Activated T-cell treated with anti-CD3 and anti-CD28 coated beads, Interleukin-2, amount 50 U/mL, for 4 hours (primary cell): ENCODE data around the gene ENDOD1. TPM values are rescaled to one million over a fixed set of nuclear protein-coding genes. Genes with fewer than 3 reads are reported as not detected.
"Not testable (repeated sequence)": the region's sequence is repeated elsewhere in the genome, so short reads cannot be mapped to it uniquely, and the experiment has no call there.

Experiments
- ATAC-seq, 2 donors: fragments of 200-7000 bp; cut with Tn5 transposase; one replicate each; pipeline ENCODE4 v1.10.0; 2021
- DNase-seq: peaks from one replicate; pipeline ENCODE4 v3.0.0-alpha.2; 2020
- H3K27me3 Mint-ChIP-seq: one replicate; pipeline ENCODE4 v1.8.0; 2021; ENCODE audit warnings: low read depth, mixed read lengths
- H3K36me3 Mint-ChIP-seq: one replicate; pipeline ENCODE4 v1.8.0; 2022; ENCODE audit warnings: mixed read lengths; ENCODE audit not compliant: insufficient read depth
- H3K4me1 Mint-ChIP-seq: one replicate; pipeline ENCODE4 v1.8.0; 2021; ENCODE audit warnings: low read depth, mixed read lengths
- H3K4me3 Mint-ChIP-seq: one replicate; pipeline ENCODE4 v1.8.0; 2021; ENCODE audit warnings: mild to moderate bottlenecking, moderate library complexity, mixed read lengths
- H3K9me3 Mint-ChIP-seq: one replicate; pipeline ENCODE4 v1.8.0; 2021; ENCODE audit warnings: mixed read lengths
- total RNA-seq, 3 donors: library from RNA; stranded (reverse); gene quantifications; one replicate each; pipeline ENCODE4 v1.2.1, GENCODE V29; 2021

The ENDOD1 gene
- total RNA-seq: 10 to 100 TPM; 15.1 to 30.4 (median 21.0) TPM

- Mint-ChIP-seq H3K27me3 (no peaks in the 10 kb centered on the region), H3K4me1 (peaks cover 69% of the 10 kb centered on the region), H3K36me3 (peaks cover 10% of the 10 kb centered on the region), H3K9me3 (no peaks in the 10 kb centered on the region), H3K4me3 (peak within 1 kb of the TSS; percentile 90)
- DNase-seq (peak; percentile 77), ATAC-seq (peak; percentile 95 to 96)
Observed at GRCh38 chr11:95089620-95090542, at the start of gene ENDOD1. Gene ENDOD1 (plus strand): TSS chr11:95089846. CDS start chr11:95089928, 82 bp downstream.

GRCh38 chr11:95042239-95042638 is 47.4 kb upstream of the ENDOD1 start:
- H3K9me3 Mint-ChIP-seq: peaks cover 3% of the 10 kb centered on the region

GRCh38 chr11:95042906-95043305 is 46.7 kb upstream of the ENDOD1 start:
- Mint-ChIP-seq H3K4me1 (no peaks in the 10 kb centered on the region), H3K9me3 (peaks cover 3% of the 10 kb centered on the region), H3K27me3 (peaks cover 33% of the 10 kb centered on the region), H3K4me3 (no peak overlapping the region), H3K36me3 (no peaks in the 10 kb centered on the region)
- DNase-seq (no peak), ATAC-seq (no peak)

More at GRCh38 chr11:95042239-95042638, 47.4 kb upstream of the ENDOD1 start:
- Mint-ChIP-seq H3K4me1 (no peaks in the 10 kb centered on the region), H3K36me3 (no peaks in the 10 kb centered on the region), H3K27me3 (peaks cover 34% of the 10 kb centered on the region), H3K4me3 (no peak overlapping the region)
- DNase-seq: no peak
- no peak for ATAC-seq

- ATAC-seq: no peak
- H3K4me3 Mint-ChIP-seq: no peak overlapping the region
Observed at GRCh38 chr11:95044010-95044409, 45.6 kb upstream of the ENDOD1 start.

GRCh38 chr11:95045812-95046211 is 43.8 kb upstream of the ENDOD1 start:
- Mint-ChIP-seq H3K4me1 (no peaks in the 10 kb centered on the region), H3K9me3 (no peaks in the 10 kb centered on the region), H3K36me3 (no peaks in the 10 kb centered on the region), H3K27me3 (peaks cover 34% of the 10 kb centered on the region), H3K4me3 (no peak overlapping the region)
- DNase-seq (no peak), ATAC-seq (no peak)

More at GRCh38 chr11:95044010-95044409, 45.6 kb upstream of the ENDOD1 start:
- no peak for DNase-seq
- Mint-ChIP-seq H3K36me3 (no peaks in the 10 kb centered on the region), H3K4me1 (no peaks in the 10 kb centered on the region), H3K27me3 (peaks cover 28% of the 10 kb centered on the region), H3K9me3 (no peaks in the 10 kb centered on the region)

- not testable (repeated sequence) for DNase-seq, H3K4me3 Mint-ChIP-seq, H3K4me1 Mint-ChIP-seq, ATAC-seq, H3K36me3 Mint-ChIP-seq, H3K9me3 Mint-ChIP-seq
- H3K27me3 Mint-ChIP-seq: peaks cover 46% of the 10 kb centered on the region
Observed at GRCh38 chr11:95049122-95049521, 40.5 kb upstream of the ENDOD1 start, which contains the start of gene KDM4F. Gene KDM4F (plus strand): TSS chr11:95049422.

GRCh38 chr11:95050595-95051202 is 38.9 kb upstream of the ENDOD1 start:
- ATAC-seq (no peak), DNase-seq (no peak)
- H3K4me1 Mint-ChIP-seq: no peaks in the 10 kb centered on the region
- no peaks in the 10 kb centered on the region for H3K36me3 Mint-ChIP-seq
- peaks cover 50% of the 10 kb centered on the region for H3K27me3 Mint-ChIP-seq
- no peak overlapping the region for H3K4me3 Mint-ChIP-seq
- no peaks in the 10 kb centered on the region for H3K9me3 Mint-ChIP-seq

GRCh38 chr11:95054356-95054755 is 35.3 kb upstream of the ENDOD1 start:
- DNase-seq (no peak), ATAC-seq (no peak)
- H3K4me3 Mint-ChIP-seq: no peak overlapping the region
- no peaks in the 10 kb centered on the region for H3K4me1 Mint-ChIP-seq
- peaks cover 52% of the 10 kb centered on the region for H3K27me3 Mint-ChIP-seq
- H3K36me3 Mint-ChIP-seq: no peaks in the 10 kb centered on the region
- H3K9me3 Mint-ChIP-seq: no peaks in the 10 kb centered on the region

GRCh38 chr11:95055283-95055897 is 34.3 kb upstream of the ENDOD1 start:
- H3K27me3 Mint-ChIP-seq: peaks cover 48% of the 10 kb centered on the region
- no peaks in the 10 kb centered on the region for H3K9me3 Mint-ChIP-seq
- no peak for DNase-seq

GRCh38 chr11:95057959-95058358 is 31.7 kb upstream of the ENDOD1 start:
- no peaks in the 10 kb centered on the region for H3K36me3 Mint-ChIP-seq
- no peaks in the 10 kb centered on the region for H3K4me1 Mint-ChIP-seq
- no peak for DNase-seq
- no peaks in the 10 kb centered on the region for H3K9me3 Mint-ChIP-seq
- H3K4me3 Mint-ChIP-seq: no peak overlapping the region
- peaks cover 36% of the 10 kb centered on the region for H3K27me3 Mint-ChIP-seq
- ATAC-seq: no peak

More at GRCh38 chr11:95055283-95055897, 34.3 kb upstream of the ENDOD1 start:
- H3K36me3 Mint-ChIP-seq: no peaks in the 10 kb centered on the region
- no peak overlapping the region for H3K4me3 Mint-ChIP-seq
- H3K4me1 Mint-ChIP-seq: no peaks in the 10 kb centered on the region
- ATAC-seq: no peak

GRCh38 chr11:95058621-95059020 is 31.0 kb upstream of the ENDOD1 start:
- peaks cover 30% of the 10 kb centered on the region for H3K27me3 Mint-ChIP-seq
- H3K4me3 Mint-ChIP-seq: no peak overlapping the region
- H3K36me3 Mint-ChIP-seq: no peaks in the 10 kb centered on the region
- no peaks in the 10 kb centered on the region for H3K9me3 Mint-ChIP-seq
- ATAC-seq (no peak), DNase-seq (no peak)
- no peaks in the 10 kb centered on the region for H3K4me1 Mint-ChIP-seq

- Mint-ChIP-seq H3K4me1 (no peaks in the 10 kb centered on the region), H3K4me3 (no peak overlapping the region), H3K36me3 (no peaks in the 10 kb centered on the region), H3K27me3 (peaks cover 26% of the 10 kb centered on the region), H3K9me3 (no peaks in the 10 kb centered on the region)
- DNase-seq (no peak), ATAC-seq (no peak)
Observed at GRCh38 chr11:95059046-95059445, 30.6 kb upstream of the ENDOD1 start.

GRCh38 chr11:95065336-95065735 is 24.3 kb upstream of the ENDOD1 start:
- no peaks in the 10 kb centered on the region for H3K9me3 Mint-ChIP-seq
- H3K36me3 Mint-ChIP-seq: peaks cover 4% of the 10 kb centered on the region
- ATAC-seq (no peak), DNase-seq (no peak)
- no peaks in the 10 kb centered on the region for H3K27me3 Mint-ChIP-seq
- peaks cover 15% of the 10 kb centered on the region for H3K4me1 Mint-ChIP-seq
- no peak overlapping the region for H3K4me3 Mint-ChIP-seq

GRCh38 chr11:95066716-95067038 is 23.0 kb upstream of the ENDOD1 start, which contains the start of gene SRSF8:
Gene SRSF8 (plus strand): TSS chr11:95066919. CDS start chr11:95067227, 308 bp downstream.
- Mint-ChIP-seq H3K36me3 (peaks cover 10% of the 10 kb centered on the region), H3K4me1 (peaks cover 25% of the 10 kb centered on the region), H3K9me3 (no peaks in the 10 kb centered on the region), H3K4me3 (peak within 1 kb of the TSS; percentile 95), H3K27me3 (no peaks in the 10 kb centered on the region)
- ATAC-seq (peak; percentile 29 to 36), DNase-seq (no peak)
